Measurements from ENCODE around the gene USP17L29. TPM values are rescaled to one million over a fixed set of nuclear protein-coding genes. Genes with fewer than 3 reads are reported as not detected.
"Not testable (repeated sequence)": the region's sequence is repeated elsewhere in the genome, so short reads cannot be mapped to it uniquely, and the experiment has no call there.

The USP17L29 gene
- total and polyA plus RNA-seq, 9 donors: not detected

GRCh38 chr4:9379881-9380280 lies 26.4 kb downstream of the USP17L29 start:
- not testable (repeated sequence) for H3K27me3 ChIP-seq (ENCODE audit: control insufficient read depth, insufficient read depth, low read length); H3K36me3 ChIP-seq (ENCODE audit: control insufficient read depth, insufficient read depth, low read length); H3K9me3 ChIP-seq (replicated peaks; ENCODE audit: control insufficient read depth, low read depth, low read length); H3K4me3 ChIP-seq (ENCODE audit: low read length); H3K27ac ChIP-seq (ENCODE audit: low read length); DNase-seq; H3K4me1 ChIP-seq (ENCODE audit: control insufficient read depth, insufficient read depth, low read length)
- WGBS (ENCODE audit: insufficient coverage): no CpG with 5 or more reads among the region's 1 CpG

DNA sequence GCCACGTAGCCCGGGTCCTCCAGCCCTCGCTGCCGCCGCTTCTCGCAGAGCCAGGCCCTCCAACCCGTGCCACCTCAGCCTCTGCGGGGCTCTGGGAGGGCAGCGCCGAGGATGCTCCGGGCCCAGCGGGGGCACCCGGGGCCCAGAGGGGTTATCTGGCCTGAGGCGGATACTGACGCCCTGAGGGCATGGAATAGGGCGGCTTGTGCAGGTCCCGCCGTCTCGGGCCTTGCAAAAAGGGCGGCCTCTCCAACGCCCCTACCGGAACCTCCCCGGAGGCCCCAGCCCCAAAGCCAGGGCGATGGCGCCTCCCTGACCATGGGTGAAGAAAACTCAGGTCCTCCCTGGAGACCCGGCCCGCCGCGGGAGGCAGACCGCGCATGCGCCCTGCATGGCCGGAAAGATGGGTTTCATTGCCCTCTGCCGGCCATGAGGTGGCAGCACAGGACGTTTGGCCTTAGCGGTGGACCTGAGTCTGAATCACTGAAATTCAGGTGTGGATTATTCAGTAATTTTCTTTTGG lies 27.6 kb downstream of the USP17L29 start:
- not testable (repeated sequence) for H3K27me3 ChIP-seq (ENCODE audit: control insufficient read depth, insufficient read depth, low read length); H3K4me1 ChIP-seq (ENCODE audit: control insufficient read depth, insufficient read depth, low read length); H3K36me3 ChIP-seq (ENCODE audit: control insufficient read depth, insufficient read depth, low read length); H3K27ac ChIP-seq (ENCODE audit: low read length); H3K9me3 ChIP-seq (replicated peaks; ENCODE audit: control insufficient read depth, low read depth, low read length)
- peak overlapping the region; percentile 44 for H3K4me3 ChIP-seq (ENCODE audit: low read length)
- 60% methylated on average over 19 of the region's 36 CpGs for WGBS (ENCODE audit: insufficient coverage)
- peak; percentile 0 for DNase-seq

- no peak for DNase-seq
- no CpG with 5 or more reads among the region's 1 CpG for WGBS (ENCODE audit: insufficient coverage)
- Histone ChIP-seq H3K9me3 (replicated peaks; ENCODE audit: control insufficient read depth, low read depth, low read length) (no peaks in the 10 kb centered on the region), H3K36me3 (ENCODE audit: control insufficient read depth, insufficient read depth, low read length) (no peaks in the 10 kb centered on the region), H3K4me1 (ENCODE audit: control insufficient read depth, insufficient read depth, low read length) (peaks cover 4% of the 10 kb centered on the region), H3K27ac (ENCODE audit: low read length) (no peak overlapping the region), H3K4me3 (ENCODE audit: low read length) (no peak overlapping the region), H3K27me3 (ENCODE audit: control insufficient read depth, insufficient read depth, low read length) (no peaks in the 10 kb centered on the region)
Measured at GRCh38 chr4:9384126-9384525, 30.7 kb downstream of the USP17L29 start.

- H3K4me1 ChIP-seq (ENCODE audit: control insufficient read depth, insufficient read depth, low read length); DNase-seq; H3K27ac ChIP-seq (ENCODE audit: low read length); H3K9me3 ChIP-seq (replicated peaks; ENCODE audit: control insufficient read depth, low read depth, low read length); H3K4me3 ChIP-seq (ENCODE audit: low read length); H3K36me3 ChIP-seq (ENCODE audit: control insufficient read depth, insufficient read depth, low read length); H3K27me3 ChIP-seq (ENCODE audit: control insufficient read depth, insufficient read depth, low read length): not testable (repeated sequence)
- WGBS (ENCODE audit: insufficient coverage): 86% methylated on average over 1 of the region's 2 CpGs
Measured at GRCh38 chr4:9389001-9389400, 35.6 kb downstream of the USP17L29 start.

Other genes with a start within 250 kb of the USP17L29 start
- not detected for gene FAM90A26, start 183.2 kb upstream of the USP17L29 start, total RNA-seq
- gene FAM90A26, start 183.2 kb upstream of the USP17L29 start, polyA plus RNA-seq (ENCODE audit: insufficient read depth in 1 of 8, insufficient read length in 8 of 8, low replicate concordance in 1 of 8): not detected
- gene USP17L10, start 143.0 kb upstream of the USP17L29 start, total RNA-seq: not detected
- gene USP17L10, start 143.0 kb upstream of the USP17L29 start, polyA plus RNA-seq (ENCODE audit: insufficient read depth in 1 of 8, insufficient read length in 8 of 8, low replicate concordance in 1 of 8): not detected
- not detected for gene USP17L11, start 138.2 kb upstream of the USP17L29 start, total RNA-seq
- gene USP17L11, start 138.2 kb upstream of the USP17L29 start, polyA plus RNA-seq (ENCODE audit: insufficient read depth in 1 of 8, insufficient read length in 8 of 8, low replicate concordance in 1 of 8): not detected
- gene USP17L12, start 133.5 kb upstream of the USP17L29 start, total RNA-seq: not detected
- gene USP17L12, start 133.5 kb upstream of the USP17L29 start, polyA plus RNA-seq (ENCODE audit: insufficient read depth in 1 of 8, insufficient read length in 8 of 8, low replicate concordance in 1 of 8): not detected
- gene USP17L13, start 128.7 kb upstream of the USP17L29 start, total RNA-seq: not detected
- not detected for gene USP17L13, start 128.7 kb upstream of the USP17L29 start, polyA plus RNA-seq (ENCODE audit: insufficient read depth in 1 of 8, insufficient read length in 8 of 8, low replicate concordance in 1 of 8)
- gene USP17L15, start 119.3 kb upstream of the USP17L29 start, total RNA-seq: not detected
- gene USP17L15, start 119.3 kb upstream of the USP17L29 start, polyA plus RNA-seq (ENCODE audit: insufficient read depth in 1 of 8, insufficient read length in 8 of 8, low replicate concordance in 1 of 8): not detected
- gene USP17L17, start 109.8 kb upstream of the USP17L29 start, total RNA-seq: not detected
- gene USP17L17, start 109.8 kb upstream of the USP17L29 start, polyA plus RNA-seq (ENCODE audit: insufficient read depth in 1 of 8, insufficient read length in 8 of 8, low replicate concordance in 1 of 8): not detected
- not detected for gene USP17L18, start 105.0 kb upstream of the USP17L29 start, total RNA-seq
- not detected for gene USP17L18, start 105.0 kb upstream of the USP17L29 start, polyA plus RNA-seq (ENCODE audit: insufficient read depth in 1 of 8, insufficient read length in 8 of 8, low replicate concordance in 1 of 8)
- gene USP17L19, start 100.3 kb upstream of the USP17L29 start, total RNA-seq: not detected
- not detected for gene USP17L19, start 100.3 kb upstream of the USP17L29 start, polyA plus RNA-seq (ENCODE audit: insufficient read depth in 1 of 8, insufficient read length in 8 of 8, low replicate concordance in 1 of 8)
- gene USP17L20, start 95.5 kb upstream of the USP17L29 start, total RNA-seq: not detected
- not detected for gene USP17L20, start 95.5 kb upstream of the USP17L29 start, polyA plus RNA-seq (ENCODE audit: insufficient read depth in 1 of 8, insufficient read length in 8 of 8, low replicate concordance in 1 of 8)
- gene USP17L21, start 90.8 kb upstream of the USP17L29 start, total RNA-seq: not detected
- gene USP17L21, start 90.8 kb upstream of the USP17L29 start, polyA plus RNA-seq (ENCODE audit: insufficient read depth in 1 of 8, insufficient read length in 8 of 8, low replicate concordance in 1 of 8): not detected
- not detected for gene USP17L22, start 86.0 kb upstream of the USP17L29 start, total RNA-seq
- gene USP17L22, start 86.0 kb upstream of the USP17L29 start, polyA plus RNA-seq (ENCODE audit: insufficient read depth in 1 of 8, insufficient read length in 8 of 8, low replicate concordance in 1 of 8): not detected
- not detected for gene USP17L24, start 28.5 kb upstream of the USP17L29 start, total RNA-seq
- gene USP17L24, start 28.5 kb upstream of the USP17L29 start, polyA plus RNA-seq (ENCODE audit: insufficient read depth in 1 of 8, insufficient read length in 8 of 8, low replicate concordance in 1 of 8): not detected
- gene USP17L25, start 23.7 kb upstream of the USP17L29 start, total RNA-seq: not detected
- gene USP17L25, start 23.7 kb upstream of the USP17L29 start, polyA plus RNA-seq (ENCODE audit: insufficient read depth in 1 of 8, insufficient read length in 8 of 8, low replicate concordance in 1 of 8): not detected
- gene USP17L26, start 19.0 kb upstream of the USP17L29 start, total RNA-seq: not detected
- not detected for gene USP17L26, start 19.0 kb upstream of the USP17L29 start, polyA plus RNA-seq (ENCODE audit: insufficient read depth in 1 of 8, insufficient read length in 8 of 8, low replicate concordance in 1 of 8)
- not detected for gene USP17L5, start 14.2 kb upstream of the USP17L29 start, total RNA-seq
- gene USP17L5, start 14.2 kb upstream of the USP17L29 start, polyA plus RNA-seq (ENCODE audit: insufficient read depth in 1 of 8, insufficient read length in 8 of 8, low replicate concordance in 1 of 8): not detected
- gene USP17L27, start 9.5 kb upstream of the USP17L29 start, total RNA-seq: not detected
- gene USP17L27, start 9.5 kb upstream of the USP17L29 start, polyA plus RNA-seq (ENCODE audit: insufficient read depth in 1 of 8, insufficient read length in 8 of 8, low replicate concordance in 1 of 8): not detected
- gene USP17L28, start 4.7 kb upstream of the USP17L29 start, total RNA-seq: not detected
- gene USP17L28, start 4.7 kb upstream of the USP17L29 start, polyA plus RNA-seq (ENCODE audit: insufficient read depth in 1 of 8, insufficient read length in 8 of 8, low replicate concordance in 1 of 8): not detected
- not detected for gene USP17L30, start 9.5 kb downstream of the USP17L29 start, total RNA-seq
- not detected for gene USP17L30, start 9.5 kb downstream of the USP17L29 start, polyA plus RNA-seq (ENCODE audit: insufficient read depth in 1 of 8, insufficient read length in 8 of 8, low replicate concordance in 1 of 8)
- gene DEFB131A, start 90.8 kb downstream of the USP17L29 start, total RNA-seq: not detected
- gene DEFB131A, start 90.8 kb downstream of the USP17L29 start, polyA plus RNA-seq (ENCODE audit: insufficient read depth in 1 of 8, insufficient read length in 8 of 8, low replicate concordance in 1 of 8): not detected